ENCODE data around the gene LRRC31. TPM values are rescaled to one million over a fixed set of nuclear protein-coding genes. Genes with fewer than 3 reads are reported as not detected.

The LRRC31 gene
- total RNA-seq, 1 experiment from 2014 or later, result not detected

DNA sequence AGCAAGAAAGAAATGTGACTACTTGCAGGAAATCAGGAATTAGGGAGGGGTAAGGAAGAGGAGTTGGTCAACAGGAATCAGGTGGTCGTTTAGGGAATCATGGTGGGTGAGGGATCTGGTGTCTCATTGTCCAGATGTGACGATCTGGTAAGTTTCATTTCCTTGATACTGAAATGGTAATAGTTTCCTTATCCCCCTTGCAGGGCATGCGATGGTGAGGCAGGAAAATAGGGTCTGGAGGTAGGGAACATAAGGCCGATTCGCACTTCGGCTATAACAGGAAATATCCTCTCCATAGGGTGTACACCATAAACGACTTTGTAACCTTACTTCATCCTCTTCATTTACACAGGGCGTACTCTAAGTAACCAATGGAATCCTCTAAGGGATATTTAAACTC, 56.5 kb downstream of the LRRC31 start:
- no peak for DNase-seq (ENCODE audit: low spot score)

- DNase-seq (ENCODE audit: low spot score), result no peak
Measured at GRCh38 chr3:169812332-169813235, 57.2 kb downstream of the LRRC31 start, which contains the start of the genes LRRC34 and LRRIQ4. LRRC34 (minus strand) TSS chr3:169812904; CDS start chr3:169812548, 356 bp downstream. LRRIQ4 (plus strand) TSS chr3:169812870; CDS start chr3:169821922, 9,052 bp downstream.

GRCh38 chr3:169811631-169812331, 58.0 kb downstream of the LRRC31 start:
- DNase-seq (ENCODE audit: low spot score), result peak; percentile 13

- DNase-seq (ENCODE audit: low spot score), result no peak
Measured at GRCh38 chr3:169809230-169809795, 60.4 kb downstream of the LRRC31 start.

DNA sequence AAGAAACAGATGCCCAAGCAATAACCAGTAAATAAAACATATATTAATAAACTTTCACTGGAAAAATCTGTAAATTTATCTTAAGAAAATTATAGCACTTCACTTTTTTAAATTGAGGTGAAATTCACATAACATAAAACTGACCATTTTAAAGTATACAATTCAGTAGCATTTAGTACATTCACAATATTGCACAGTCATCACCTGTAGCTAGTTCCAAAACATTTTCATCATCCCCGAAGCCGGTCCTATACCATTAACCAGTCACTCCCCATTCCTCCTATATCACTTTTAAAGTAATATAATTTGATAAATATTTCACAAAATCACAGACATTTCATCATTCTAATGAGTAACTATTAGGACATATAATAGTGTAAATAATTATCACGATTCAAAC, 65.1 kb downstream of the LRRC31 start:
- DNase-seq (ENCODE audit: low spot score), result no peak

DNA sequence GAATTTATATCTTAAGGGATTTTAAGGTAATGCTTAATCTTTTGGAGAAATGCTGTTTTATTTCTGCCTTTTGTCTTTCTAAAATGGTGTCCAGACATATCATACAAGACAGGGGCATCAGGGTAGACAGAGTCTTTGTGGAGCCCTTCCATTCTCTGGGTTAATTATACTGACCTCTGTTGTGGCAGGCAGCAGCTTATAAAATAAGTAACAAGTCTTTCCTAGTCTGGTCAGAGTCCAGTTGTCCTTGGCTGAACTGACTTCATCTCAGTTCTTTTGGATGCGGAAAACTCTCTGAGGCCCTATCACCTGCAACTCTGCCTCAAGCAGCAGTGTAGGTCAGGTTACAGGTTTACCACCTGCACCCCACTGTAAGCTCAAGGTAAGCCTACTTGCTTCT, 77.4 kb downstream of the LRRC31 start:
- DNase-seq (ENCODE audit: low spot score), result no peak

GRCh38 chr3:169790687-169791429, 78.9 kb downstream of the LRRC31 start:
- no peak for DNase-seq (ENCODE audit: low spot score)

GRCh38 chr3:169790219-169790618, 79.5 kb downstream of the LRRC31 start:
- no peak for DNase-seq (ENCODE audit: low spot score)

Other genes starting within 250 kb of the LRRC31 start
- 22.8 and 32.4 TPM in 2 replicates for gene MECOM, start 206.2 kb downstream of the LRRC31 start, total RNA-seq (2014; rRNA removed; shearing (Covaris generic))
- gene TERC, start 104.9 kb downstream of the LRRC31 start, total RNA-seq (2014; rRNA removed; shearing (Covaris generic)), result 20.2 and 68.1 TPM in 2 replicates
- gene ACTRT3, start 100.4 kb downstream of the LRRC31 start, total RNA-seq (2014; rRNA removed; shearing (Covaris generic)), result not detected in 2 replicates
- 18.7 and 19.5 TPM in 2 replicates for gene MYNN, start 96.5 kb downstream of the LRRC31 start, total RNA-seq (2014; rRNA removed; shearing (Covaris generic))
- gene LRRIQ4, start 57.1 kb downstream of the LRRC31 start, total RNA-seq (2014; rRNA removed; shearing (Covaris generic)), result not detected in 2 replicates
- gene LRRC34, start 57.0 kb downstream of the LRRC31 start, total RNA-seq (2014; rRNA removed; shearing (Covaris generic)), result 0.35 and 0.43 TPM in 2 replicates
- gene SAMD7, start 41.6 kb upstream of the LRRC31 start, total RNA-seq (2014; rRNA removed; shearing (Covaris generic)), result not detected in 2 replicates
- gene SEC62, start 96.9 kb upstream of the LRRC31 start, total RNA-seq (2014; rRNA removed; shearing (Covaris generic)), result 15.2 and 25.7 TPM in 2 replicates
- gene GPR160, start 168.1 kb upstream of the LRRC31 start, total RNA-seq (2014; rRNA removed; shearing (Covaris generic)), result 2.9 and 5.6 TPM in 2 replicates

All from H4 (cell line).